ELF-1 (cell line): Measurements from ENCODE around the gene MANEA.
A peak's percentile ranks its signal among the peaks of the same experiment; 100 is the strongest.

ENCODE experiments used
- DNase-seq: peaks from one replicate; pipeline ENCODE4 v3.0.0-alpha.2; 2016; ENCODE audit warnings: low read depth, low spot score

MANEA gene, protein sequence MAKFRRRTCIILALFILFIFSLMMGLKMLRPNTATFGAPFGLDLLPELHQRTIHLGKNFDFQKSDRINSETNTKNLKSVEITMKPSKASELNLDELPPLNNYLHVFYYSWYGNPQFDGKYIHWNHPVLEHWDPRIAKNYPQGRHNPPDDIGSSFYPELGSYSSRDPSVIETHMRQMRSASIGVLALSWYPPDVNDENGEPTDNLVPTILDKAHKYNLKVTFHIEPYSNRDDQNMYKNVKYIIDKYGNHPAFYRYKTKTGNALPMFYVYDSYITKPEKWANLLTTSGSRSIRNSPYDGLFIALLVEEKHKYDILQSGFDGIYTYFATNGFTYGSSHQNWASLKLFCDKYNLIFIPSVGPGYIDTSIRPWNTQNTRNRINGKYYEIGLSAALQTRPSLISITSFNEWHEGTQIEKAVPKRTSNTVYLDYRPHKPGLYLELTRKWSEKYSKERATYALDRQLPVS

DNA sequence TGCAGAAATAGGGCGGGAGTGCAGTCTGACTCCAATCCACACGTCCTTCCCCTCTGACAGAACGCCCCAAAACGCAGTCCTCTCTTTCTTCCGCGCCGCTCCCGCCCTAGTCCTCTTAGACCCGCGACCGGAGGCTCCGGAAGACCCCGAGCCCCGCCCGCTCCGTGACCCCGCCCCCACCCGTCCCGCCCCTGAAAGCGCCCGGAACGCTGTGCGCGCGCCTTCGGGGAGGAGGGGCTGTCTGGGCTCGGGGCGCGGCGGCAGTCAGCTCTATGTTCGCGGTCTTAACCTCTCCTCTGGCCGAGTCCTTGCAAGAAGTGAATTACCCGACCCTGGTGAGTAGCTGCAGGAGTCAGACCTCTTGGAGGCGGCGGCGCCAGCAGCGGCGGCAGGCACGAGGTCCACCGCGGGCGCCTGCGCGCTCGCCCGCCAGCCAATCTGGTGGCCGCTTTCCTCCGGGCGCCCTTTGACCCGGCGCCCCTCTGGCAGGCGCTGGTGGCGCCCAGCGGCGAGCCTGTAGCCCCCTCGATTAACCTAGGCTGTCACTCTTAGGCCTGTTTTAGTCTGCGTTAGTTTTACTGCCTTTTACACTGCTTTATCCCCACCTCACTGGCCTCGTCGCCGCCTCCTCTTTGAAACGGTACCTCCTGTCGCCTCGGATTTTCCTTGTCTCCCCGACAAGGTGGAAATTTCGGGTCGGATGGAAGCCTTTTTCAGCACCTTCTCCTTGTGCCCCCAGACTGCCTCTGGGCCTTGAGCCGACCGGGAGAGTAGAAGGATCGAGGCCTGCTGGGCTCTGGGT lies at the start of gene MANEA:
MANEA (plus strand) TSS at position 232 of the 802 bp plus-strand sequence. CDS start 8,905 bp downstream, outside the sequence.
- DNase-seq = peak; percentile 89

GRCh38 chr6:95529762-95530161 lies 47.6 kb upstream of the MANEA start:
- DNase-seq = no peak

DNA sequence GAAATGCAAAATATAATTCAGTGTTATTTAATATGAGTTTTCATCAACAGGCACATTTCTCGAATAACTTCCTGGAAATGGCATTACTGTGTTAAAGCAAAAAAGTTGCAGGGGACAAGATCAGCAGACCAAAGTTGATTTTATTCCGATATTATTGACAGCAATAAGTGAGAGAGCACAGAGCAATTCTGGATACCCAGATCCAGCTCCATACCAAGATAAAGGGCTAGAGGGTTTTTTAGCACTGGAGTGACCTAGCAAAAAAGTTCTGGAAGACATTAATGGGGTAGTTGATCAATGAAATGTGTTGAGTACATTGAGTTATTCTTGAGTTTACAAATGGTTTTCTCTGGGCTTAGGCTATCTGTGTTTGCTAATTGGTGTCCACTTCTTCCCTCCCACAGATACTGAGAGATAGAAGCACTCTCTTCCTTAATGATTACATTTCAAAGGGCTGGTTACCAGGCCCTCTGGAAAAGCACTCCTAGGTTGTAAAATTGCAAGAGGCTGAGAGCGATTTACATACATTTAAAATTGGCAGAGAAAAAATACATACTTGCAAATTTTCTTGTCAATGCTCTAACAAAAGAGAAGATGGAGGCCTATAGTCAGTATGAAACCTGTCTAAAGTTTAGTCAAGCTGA lies 47.0 kb upstream of the MANEA start:
- no peak for DNase-seq

- DNase-seq = no peak
These were observed 33.5 kb upstream of the MANEA start for GRCh38 chr6:95543798-95544197.

GRCh38 chr6:95544517-95545225 lies 32.7 kb upstream of the MANEA start:
- no peak for DNase-seq

DNA sequence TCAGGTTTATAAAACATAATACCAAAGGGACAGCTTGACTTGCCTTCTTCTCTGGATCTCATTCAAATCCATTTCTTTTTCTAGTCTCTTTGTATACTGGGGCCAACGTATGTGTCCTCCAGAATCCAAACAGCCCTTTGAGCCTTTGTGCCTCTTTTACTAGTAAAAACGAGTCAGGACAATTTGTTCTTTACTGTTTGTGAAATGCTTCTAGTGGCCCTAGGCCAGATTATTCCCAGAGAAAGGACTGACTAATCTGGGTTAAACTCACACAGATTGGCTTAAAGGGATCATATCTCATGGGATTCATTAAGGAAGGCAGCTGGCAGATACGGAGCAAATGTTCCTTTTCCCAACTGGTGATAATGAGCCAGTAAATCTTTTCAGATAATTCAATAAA lies 32.1 kb upstream of the MANEA start:
- DNase-seq = no peak

DNA sequence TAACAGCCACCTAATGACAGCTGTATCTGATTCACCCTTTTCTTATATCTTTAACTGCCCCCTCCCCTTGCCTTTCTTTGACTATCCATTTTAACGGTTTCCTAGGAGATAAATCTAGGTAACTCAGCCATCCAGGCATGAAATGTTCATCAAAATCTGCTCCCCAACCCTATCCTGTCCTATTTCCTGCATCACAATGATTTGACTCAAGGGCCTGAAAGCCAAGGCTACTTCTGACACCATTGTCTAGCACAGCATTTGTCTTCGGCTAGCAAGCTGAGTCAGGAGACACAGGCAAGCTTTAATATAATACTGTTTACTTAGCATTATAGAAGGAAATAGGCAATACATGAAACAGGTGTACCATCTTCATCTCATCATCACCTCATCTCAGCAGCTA lies 31.6 kb upstream of the MANEA start:
- no peak for DNase-seq

- no peak for DNase-seq
These were observed 31.2 kb upstream of the MANEA start for GRCh38 chr6:95546148-95546547.

DNA sequence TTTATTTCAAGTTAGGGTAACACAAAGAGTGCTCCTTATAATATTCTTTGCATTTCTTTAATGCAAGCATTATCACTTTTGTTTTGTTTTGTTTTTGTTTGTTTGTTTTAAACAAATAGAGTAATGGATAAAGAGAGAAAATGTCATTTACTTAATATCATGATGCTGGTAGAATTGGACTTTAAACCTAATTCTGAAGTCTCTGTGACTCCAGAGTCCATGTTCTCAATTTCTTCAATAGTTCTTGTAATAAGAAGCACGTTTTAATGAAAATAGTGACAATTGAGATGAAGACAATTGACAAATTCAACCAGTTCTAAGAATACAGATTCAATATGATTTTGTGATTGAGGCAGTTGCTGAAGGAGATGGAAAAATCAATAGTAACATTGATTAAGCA lies 30.3 kb upstream of the MANEA start:
- DNase-seq = no peak

DNA sequence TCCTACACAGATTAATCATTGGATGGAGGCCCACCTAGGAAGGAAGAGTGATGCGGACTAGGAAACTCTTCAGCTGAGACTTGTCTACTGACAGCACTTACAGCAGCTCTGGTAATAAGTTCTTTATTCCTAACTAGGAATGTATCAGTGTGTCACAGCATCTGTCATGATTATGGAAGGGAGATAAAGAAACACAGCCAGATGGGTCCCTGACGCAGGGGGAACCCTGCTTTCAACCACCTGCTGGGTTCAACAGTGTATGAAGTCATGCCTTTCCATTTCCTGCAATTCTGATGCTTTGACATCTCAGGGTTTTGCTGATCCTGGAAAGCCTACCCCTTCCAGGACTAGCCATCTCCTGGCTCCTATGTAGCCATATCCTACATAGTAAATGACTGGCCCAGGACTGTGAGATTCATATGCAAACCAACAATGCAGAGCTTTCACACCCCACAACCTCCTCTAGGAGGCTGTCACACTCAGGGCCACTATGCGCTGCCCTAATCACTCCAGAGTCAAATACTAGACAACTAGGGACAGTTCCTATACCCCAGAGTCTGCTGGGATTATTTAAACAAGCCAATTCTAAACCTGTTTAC lies 29.0 kb upstream of the MANEA start:
- DNase-seq = no peak

GRCh38 chr6:95551678-95552324 lies 25.5 kb upstream of the MANEA start:
- DNase-seq = no peak

DNA sequence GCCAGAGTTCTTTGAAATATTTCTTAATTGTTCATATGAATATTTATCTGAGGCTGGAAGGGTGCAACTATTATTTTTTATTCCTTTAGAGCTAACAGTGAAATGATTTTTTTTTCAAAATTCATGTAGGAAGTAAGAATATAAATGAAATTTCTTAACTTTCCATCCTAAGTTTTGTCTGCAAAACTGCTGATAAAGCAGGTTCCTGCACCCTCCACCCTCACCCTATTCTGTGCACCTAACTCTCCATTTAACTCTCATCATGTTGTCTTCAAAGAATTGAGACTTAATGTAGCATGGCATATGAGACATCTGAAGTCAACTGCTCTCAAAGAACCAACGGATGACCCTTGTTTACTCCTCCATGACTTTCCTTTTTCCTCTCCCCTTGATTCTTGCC lies 23.5 kb upstream of the MANEA start:
- no peak for DNase-seq

DNA sequence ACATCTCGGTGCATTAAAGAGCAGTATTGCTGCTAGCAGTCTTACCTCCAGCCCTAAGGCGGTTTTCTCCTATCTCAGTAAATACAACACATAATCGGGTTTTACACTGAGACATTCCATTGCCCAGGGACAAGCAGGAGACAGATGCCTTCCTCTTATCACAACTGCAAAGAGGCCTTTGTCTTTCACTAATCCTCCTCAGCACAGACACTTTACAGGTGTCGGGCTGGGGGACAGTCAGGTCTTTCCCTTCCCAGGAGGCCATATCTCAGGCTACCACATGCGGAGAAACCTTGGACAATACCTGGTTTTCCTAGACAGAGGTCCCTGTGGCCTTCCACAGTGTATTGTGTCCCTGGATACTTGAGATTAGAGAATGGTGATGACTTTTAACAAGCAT lies 16.4 kb upstream of the MANEA start:
- DNase-seq = peak; percentile 94

DNA sequence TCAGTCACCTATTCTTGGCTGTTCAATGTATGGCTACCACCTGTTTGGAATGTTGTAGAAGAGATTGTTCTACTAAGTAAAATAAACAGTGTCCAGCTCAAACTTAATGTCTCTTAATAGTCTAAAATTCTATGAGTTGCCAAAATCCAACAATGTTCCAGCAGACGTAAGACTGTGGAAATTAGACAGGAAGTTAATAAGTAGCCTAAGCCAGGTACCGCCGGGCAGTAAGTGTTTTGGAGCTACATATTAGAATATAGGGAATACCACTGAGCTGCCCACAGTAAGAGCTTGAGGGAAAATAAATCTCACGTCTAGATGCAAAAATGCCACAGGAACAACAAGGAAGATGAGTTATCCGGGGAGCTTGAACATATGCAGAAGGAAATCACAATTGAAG lies 7.8 kb upstream of the MANEA start:
- no peak for DNase-seq

GRCh38 chr6:95572098-95572497 lies 5.2 kb upstream of the MANEA start:
- DNase-seq = no peak

DNA sequence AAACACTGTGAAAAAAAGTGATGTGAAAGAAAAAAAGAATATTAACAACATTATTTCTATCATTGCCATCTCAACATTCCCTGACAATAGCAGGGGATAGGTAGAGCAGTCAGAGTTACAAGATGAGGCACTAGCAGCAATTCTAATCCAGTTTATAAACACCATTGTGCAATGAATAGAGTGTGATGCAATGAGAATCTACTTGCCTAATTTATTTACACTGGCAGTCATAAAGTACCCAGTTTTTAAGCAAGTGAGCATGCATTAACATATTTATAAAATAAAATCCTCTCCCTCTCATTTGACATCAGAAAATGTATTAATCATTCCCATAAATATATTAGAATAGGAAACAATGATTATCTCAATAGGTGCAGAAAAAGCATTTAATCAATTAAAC lies 2.5 kb upstream of the MANEA start:
- no peak for DNase-seq

DNA sequence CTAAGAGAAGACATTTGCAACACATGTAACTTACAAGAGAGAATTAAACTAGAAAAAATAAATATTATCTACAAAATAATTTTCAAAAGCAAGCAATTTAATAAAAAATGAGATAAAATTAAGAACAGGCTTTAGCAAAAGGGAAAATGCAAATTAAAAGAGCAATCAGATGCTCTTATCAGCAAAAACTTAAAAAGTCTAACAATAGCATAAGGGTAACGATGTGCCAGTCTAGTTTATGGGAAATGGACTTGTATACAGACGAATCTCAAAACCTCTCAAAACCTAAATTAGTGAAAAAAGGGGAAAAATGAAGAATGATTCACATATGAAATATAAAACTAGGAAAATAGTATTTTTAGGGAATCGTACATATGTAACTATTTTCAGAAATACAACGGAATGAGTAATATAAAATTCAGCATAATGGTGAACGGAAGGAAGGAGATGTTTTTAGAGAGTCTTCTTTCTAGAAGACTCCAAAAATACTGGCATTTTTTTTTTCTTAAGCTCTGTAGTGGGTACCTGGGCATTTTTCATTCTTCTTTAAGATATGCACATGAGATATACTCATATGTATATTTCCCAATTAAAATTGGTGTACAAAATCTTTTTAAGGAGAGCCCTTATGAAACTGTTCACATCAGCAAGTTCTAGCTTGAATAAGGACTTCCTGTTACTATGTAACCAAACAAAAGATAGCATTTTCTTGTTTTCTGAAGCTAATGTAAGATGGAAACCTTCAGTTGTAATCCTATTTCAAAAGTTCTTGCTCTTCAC lies 927 bp upstream of the MANEA start:
- no peak for DNase-seq

- DNase-seq = no peak
These were observed 384 bp upstream of the MANEA start for GRCh38 chr6:95576998-95577303.

GRCh38 chr6:95578106-95578410 lies 723 bp downstream of the MANEA start:
- DNase-seq = no peak

GRCh38 chr6:95581073-95581472 lies 3.7 kb downstream of the MANEA start:
- DNase-seq = no peak
